G401 (cell line): ENCODE data around the gene ASRGL1. TPM values are rescaled to one million over a fixed set of nuclear protein-coding genes. Genes with fewer than 3 reads are reported as not detected.

Source experiments
- DNase-seq: peaks from one replicate; pipeline ENCODE4 v3.0.0-alpha.2; 2015; ENCODE audit warnings: low spot score
- in situ Hi-C: cut with HindIII; loops from 2 replicates; pipeline ENCODE4 v1.10.0; 2016; ENCODE audit warnings: low sequenced_read_pairs, mixed read lengths
- total RNA-seq: library from RNA; depleted of rRNA; stranded (reverse); fragments of >200 nt; shearing (Covaris generic); gene quantifications from 2 replicates; pipeline ENCODE4 v1.2.3, GENCODE V29; 2014

ASRGL1 gene
- total RNA-seq, 1 experiment from 2014 or later = 26.6 TPM

DNA sequence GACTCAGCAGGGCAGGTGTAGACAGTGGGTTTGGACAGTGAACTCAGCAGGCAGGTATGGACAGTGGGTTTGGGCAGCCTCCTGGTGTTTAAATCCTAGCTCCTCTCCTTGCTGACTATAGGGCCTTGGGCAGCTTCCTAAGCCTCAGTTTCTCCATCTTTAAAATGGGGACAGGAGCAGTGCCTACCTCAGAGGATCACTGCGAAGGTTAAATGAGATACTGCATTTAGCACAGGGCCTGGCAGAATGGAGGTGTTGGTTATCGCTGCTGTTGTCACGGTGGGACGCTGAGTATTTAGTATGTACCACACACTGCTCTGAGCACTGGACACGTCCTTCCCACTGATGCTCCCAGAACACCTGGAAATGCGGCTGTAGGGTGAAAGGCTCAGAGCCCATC is 67.2 kb downstream of the ASRGL1 start:
- in situ Hi-C loops = no loop called here
- DNase-seq = no peak

DNA sequence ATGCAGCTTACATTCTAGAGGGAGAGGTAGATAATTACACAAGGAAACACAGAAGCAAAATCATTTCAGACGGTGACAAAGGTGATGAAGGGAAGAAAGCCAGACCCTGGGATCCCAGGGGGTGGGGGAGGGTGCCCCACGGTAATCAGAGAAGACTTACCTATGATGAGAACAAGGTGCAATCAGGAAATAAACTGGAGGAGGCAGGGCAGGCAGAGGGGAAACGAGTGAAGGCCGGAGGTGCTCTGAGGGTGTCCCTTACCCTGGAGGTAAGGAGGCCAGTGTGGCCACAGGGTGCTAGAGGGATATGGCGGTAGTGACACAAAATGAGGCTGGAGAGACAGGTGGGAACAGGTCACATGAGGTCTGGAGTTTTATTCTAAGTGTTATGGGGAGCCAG is 67.7 kb downstream of the ASRGL1 start:
- in situ Hi-C loops = no loop called here
- no peak for DNase-seq

DNA sequence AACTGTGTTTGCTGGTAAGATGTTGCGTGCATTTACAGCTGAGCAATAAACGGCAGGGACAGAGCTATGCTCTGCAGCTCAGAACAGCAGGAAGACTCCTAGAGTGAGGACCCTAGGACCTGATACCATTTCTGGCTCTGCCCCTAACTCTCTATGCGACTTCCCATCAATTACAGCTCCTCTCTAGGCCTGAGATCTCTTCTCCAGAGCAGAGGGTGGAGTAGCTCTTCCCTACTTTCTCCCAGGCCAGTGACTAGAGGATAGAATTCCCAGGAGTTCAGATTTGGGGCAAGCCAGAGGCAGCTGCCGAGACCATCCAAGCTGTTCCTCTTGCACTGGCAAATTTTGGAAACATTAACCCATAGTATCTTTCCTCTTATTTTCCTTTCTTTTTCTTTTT is 68.8 kb downstream of the ASRGL1 start:
- in situ Hi-C loops = no loop called here
- DNase-seq = no peak

GRCh38 chr11:62409831-62410230 is 72.6 kb downstream of the ASRGL1 start:
- peak; percentile 95 for DNase-seq
- in situ Hi-C loops = no loop called here

DNA sequence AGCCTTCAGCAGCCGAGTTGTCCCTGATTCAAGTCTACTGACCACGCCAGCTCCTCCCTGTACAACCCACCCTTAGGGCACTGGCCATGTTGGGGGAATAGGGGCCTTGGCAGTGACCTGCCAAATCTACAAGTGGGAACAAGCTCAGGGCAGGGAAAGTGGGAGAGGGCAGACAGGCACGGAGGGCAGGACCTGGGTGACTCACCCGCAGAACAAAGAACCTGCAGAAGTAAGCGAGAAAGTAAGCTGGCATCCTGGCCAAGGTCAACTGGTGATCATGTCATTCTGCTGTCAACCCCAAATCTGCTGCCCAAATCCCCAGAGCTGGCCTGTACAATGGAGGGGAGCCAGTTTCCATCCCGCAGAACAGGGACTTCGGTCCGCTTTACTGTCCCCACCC is 73.7 kb downstream of the ASRGL1 start:
- in situ Hi-C loops = no loop called here

DNA sequence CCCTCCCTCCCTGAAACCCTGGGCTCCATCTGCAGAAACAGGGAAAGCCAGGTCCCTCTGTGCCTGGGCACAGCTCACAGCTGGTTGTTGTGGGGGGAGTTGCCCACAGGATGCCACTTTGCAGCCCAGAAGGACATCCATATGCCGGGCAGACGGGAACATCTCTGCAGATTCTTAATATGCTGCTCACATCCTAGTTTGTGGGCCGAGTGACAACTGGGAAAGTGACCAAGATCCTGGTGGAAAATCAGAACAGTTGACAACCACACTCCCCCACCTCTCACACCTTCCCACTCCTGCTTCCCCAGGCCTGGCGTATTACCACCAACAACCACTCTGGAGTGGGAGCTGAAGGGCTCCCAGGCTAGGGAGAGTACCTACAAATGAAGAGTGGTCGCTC is 74.3 kb downstream of the ASRGL1 start:
- DNase-seq = peak; percentile 60
- in situ Hi-C loops = no loop called here

More for the DNA sequence above, 73.7 kb downstream of the ASRGL1 start:
- DNase-seq = no peak

DNA sequence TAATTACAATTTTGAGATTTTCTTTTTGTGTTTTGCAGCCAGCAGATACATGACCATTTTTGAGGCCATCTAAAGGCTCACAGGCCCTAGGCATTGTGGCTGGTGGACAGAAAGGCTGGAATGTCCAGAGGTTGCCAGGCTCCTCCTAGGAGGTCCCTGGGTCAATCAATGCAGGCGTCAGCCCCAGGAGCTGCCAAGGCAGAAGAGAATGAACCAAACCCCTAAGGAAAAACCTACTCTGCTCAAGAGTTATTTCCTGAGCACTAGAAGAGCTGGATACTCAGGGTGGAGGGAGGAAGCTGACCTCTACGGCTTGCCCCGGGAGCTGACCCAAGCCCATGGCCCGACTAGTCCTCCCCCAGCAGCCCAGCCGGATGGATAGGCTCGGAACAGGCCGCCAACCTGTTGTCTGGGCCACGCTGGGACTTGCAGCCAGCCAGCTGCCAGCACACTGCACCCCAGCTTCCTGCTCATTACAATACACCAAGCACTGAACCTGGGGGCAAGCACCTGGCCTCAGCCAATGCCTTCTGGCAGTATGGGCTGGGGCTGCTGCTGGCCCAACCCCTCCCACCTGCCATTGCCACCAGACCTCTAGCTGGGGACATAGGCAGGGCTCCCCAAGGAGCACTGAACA is 75.9 kb downstream of the ASRGL1 start:
- in situ Hi-C loops = no loop called here
- DNase-seq = no peak

- DNase-seq = no peak
Observed at GRCh38 chr11:62416596-62416995, 79.3 kb downstream of the ASRGL1 start.

GRCh38 chr11:62418136-62418535 is 80.9 kb downstream of the ASRGL1 start:
- in situ Hi-C loops = no loop called here
- no peak for DNase-seq

More at GRCh38 chr11:62416596-62416995, 79.3 kb downstream of the ASRGL1 start:
- in situ Hi-C loops = no loop called here

GRCh38 chr11:62418733-62419132 is 81.5 kb downstream of the ASRGL1 start, which contains the start of gene SCGB1A1:
Gene SCGB1A1, plus strand, starts transcription at chr11:62419033. Its CDS starts 63 bp downstream, at chr11:62419096.
- in situ Hi-C loops = no loop called here
- DNase-seq = no peak

- in situ Hi-C loops = no loop called here
- no peak for DNase-seq
Observed at GRCh38 chr11:62419314-62419929, 82.2 kb downstream of the ASRGL1 start.

DNA sequence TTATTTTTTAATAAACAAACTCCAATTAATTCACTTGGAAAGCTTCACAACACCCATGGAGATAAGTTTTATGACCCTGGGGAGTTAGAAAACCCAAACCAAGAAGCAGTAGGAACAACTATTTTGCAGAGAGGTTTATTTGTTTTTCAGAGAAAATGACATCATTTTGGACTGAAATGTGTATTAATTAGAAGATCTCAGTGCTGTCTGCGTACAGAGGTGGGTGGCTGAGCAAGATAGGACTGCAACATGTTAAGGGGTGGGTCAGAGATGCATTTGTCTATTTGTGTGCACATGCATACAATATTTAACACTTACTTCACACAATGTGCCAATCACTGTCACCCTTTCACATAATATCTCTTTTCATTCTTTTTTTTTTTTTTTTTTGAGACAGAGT is 82.7 kb downstream of the ASRGL1 start:
- in situ Hi-C loops = no loop called here
- DNase-seq = no peak

GRCh38 chr11:62420882-62421281 is 83.6 kb downstream of the ASRGL1 start:
- in situ Hi-C loops = no loop called here
- no peak for DNase-seq

- DNase-seq = no peak
- in situ Hi-C loops = no loop called here
Observed at GRCh38 chr11:62421996-62422395, 84.7 kb downstream of the ASRGL1 start.

DNA sequence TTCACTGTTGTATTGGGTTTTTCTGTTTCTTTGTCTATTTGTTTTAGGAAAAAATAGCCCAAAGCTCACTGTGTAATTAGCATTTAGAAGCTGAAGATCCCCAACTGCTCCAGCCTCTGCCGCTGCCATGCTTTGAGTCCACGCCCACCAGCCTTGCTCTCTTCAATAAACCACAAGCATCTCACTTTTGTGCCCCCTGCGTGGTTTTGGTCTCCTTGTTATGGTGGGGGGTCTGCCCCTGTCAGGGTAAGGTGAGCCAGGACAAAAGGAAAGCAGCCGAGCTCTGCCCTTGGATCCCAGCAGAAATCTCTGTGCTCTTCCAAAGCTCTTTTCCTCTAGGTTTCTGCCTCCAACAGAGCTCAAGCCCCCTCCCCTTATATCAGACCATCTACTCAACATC is 85.8 kb downstream of the ASRGL1 start:
- DNase-seq = no peak
- in situ Hi-C loops = no loop called here

DNA sequence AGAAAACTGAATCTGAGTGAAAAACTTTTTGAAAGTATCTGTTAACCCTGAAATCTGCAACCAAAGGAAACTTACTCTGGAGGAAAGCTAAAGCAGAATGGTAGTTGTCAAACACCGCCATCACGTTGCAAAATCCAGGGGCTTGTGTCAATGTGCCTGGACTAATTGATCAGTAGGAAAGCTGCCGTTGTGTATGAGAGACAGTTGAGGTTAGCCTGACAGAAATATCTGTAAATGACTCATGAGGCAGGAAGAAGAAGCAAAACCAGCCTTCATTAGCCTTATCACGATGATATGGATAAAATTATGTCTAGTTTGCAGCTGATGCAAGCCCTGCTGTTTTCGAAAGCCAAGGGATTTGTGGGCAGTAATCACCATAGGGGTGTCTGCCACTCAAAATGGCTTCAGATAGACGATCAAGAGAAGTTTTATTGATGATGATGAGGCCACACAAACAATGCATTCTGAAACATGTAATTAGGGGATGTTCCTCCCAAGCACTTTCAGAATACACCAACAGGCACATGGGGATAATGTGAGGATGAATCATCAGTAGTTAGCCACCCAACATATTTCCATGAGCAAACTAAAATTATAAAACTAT is 90.5 kb downstream of the ASRGL1 start:
- DNase-seq = no peak
- in situ Hi-C loops = loop anchor here (25.0 kb wide), 1 partner anchor 135 kb away; the partner anchor contains the start of gene EEF1G

- in situ Hi-C loops = loop anchor here (25.0 kb wide), 1 partner anchor 133 kb away; the partner anchor contains the start of gene EEF1G
- DNase-seq = peak; percentile 68
Observed at GRCh38 chr11:62428871-62429560, 91.8 kb downstream of the ASRGL1 start.

- in situ Hi-C loops = loop anchor here (10.0 to 25.0 kb wide), 2 partner anchors 64 to 132 kb away; partner anchors contain the start of gene EEF1G
- DNase-seq = no peak
Observed at GRCh38 chr11:62430425-62430824, 93.2 kb downstream of the ASRGL1 start.

DNA sequence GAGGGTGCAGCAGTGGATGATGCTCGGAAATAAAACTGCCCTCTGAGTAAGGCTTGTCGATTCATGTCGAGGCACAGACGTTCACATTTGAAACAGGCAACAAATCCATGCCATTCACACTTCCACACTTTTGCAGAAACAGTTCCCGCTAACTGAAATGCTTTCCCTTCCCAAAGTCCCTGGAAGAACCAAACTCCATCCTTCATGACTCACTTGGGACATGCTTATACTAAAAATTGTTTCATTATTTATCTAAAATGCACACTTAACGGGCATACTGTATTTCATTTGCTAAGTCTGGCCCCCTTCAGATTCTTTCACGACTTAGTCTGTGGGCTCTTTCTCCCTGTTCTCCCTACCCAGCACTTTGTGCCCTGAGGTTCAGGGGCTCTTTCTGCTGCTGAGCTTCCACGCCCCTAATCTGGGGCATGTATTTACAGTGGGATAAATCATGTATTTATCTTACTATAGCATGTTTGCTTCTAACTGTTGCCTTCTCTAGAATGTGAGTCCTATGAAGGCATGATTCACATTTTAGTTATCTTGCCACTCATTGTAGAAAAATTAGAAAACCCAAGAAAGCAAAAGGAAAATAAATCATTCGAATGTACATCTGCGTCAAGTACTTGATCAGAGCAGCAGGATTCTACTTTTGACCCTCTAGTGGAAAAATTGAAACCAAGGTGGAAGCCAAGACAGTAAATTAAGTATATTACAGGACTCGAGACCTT is 94.1 kb downstream of the ASRGL1 start:
- in situ Hi-C loops = loop anchor here (10.0 to 25.0 kb wide), 2 partner anchors 63 to 131 kb away; partner anchors contain the start of gene EEF1G
- DNase-seq = no peak
